Naive thymus-derived CD4-positive, alpha-beta T cell (primary cell): ENCODE measurements around the gene SPAG9. TPM values are rescaled to one million over a fixed set of nuclear protein-coding genes. Genes with fewer than 3 reads are reported as not detected.

Experiments used
- ATAC-seq: fragments of 150-1000 bp; cut with Tn5 transposase; 2 replicates; pipeline ENCODE4 v1.10.0; 2021; ENCODE audit warnings: mild to moderate bottlenecking, moderate library complexity
- CTCF ChIA-PET: fragments of 350-600 bp; sonication (Branson Sonifier 250); formaldehyde crosslinking; loops from one replicate; lab custom pipeline; 2021; ENCODE audit warnings: antibody characterized with exemption; lab: Charles Lee
- POLR2A ChIA-PET: fragments of 350-600 bp; sonication (Branson Sonifier 250); formaldehyde crosslinking; loops from one replicate; lab custom pipeline; 2021; ENCODE audit warnings: antibody characterized with exemption, inconsistent platforms; lab: Charles Lee
- DNase-seq, 9 donors: peaks; one replicate each; pipeline versions ENCODE4 v3.0.0 to v3.0.0-alpha.2; 2020 to 2022; ENCODE audit warnings: mixed read lengths in 1 of 9
- H3K27ac ChIP-seq: one replicate; pipeline ENCODE4 v1.7.0; 2013; ENCODE audit warnings: mild to moderate bottlenecking, low read depth, low read length, moderate library complexity
- H3K27me3 ChIP-seq, 2 donors: one replicate each; pipeline ENCODE4 v1.7.0; 2013; ENCODE audit warnings: low read length in 2 of 2, mild to moderate bottlenecking in 2 of 2, moderate library complexity in 2 of 2; ENCODE audit not compliant: control insufficient read depth in 2 of 2, insufficient read depth in 2 of 2
- H3K36me3 ChIP-seq, 3 experiments: 1 replicate in 2 of 3; 2 replicates in 1 of 3; pipeline ENCODE4 v1.7.0; 2013; ENCODE audit warnings: low read length in 3 of 3, mild to moderate bottlenecking in 3 of 3, moderate library complexity in 1 of 3; ENCODE audit not compliant: insufficient read depth in 3 of 3, control insufficient read depth in 2 of 3
- H3K4me1 ChIP-seq, 2 donors: one replicate each; pipeline ENCODE4 v1.7.0; 2013; ENCODE audit warnings: low read length in 2 of 2, mild to moderate bottlenecking in 2 of 2, moderate library complexity in 1 of 2; ENCODE audit not compliant: control insufficient read depth in 2 of 2, insufficient read depth in 2 of 2
- H3K4me3 ChIP-seq: 2 replicates; pipeline ENCODE4 v1.7.0; 2013; ENCODE audit warnings: mild to moderate bottlenecking, low read length
- H3K9me3 ChIP-seq, 3 experiments: 1 replicate in 2 of 3; 2 replicates in 1 of 3; pipeline ENCODE4 v1.7.0; 2013; ENCODE audit warnings: low read length in 3 of 3; ENCODE audit not compliant: control insufficient read depth in 2 of 3
- H3K27ac Mint-ChIP-seq, 9 donors: one replicate each; pipeline ENCODE4 v1.8.0; 2020 to 2022; ENCODE audit warnings: mixed read lengths in 9 of 9, mild to moderate bottlenecking in 8 of 9, moderate library complexity in 5 of 9, inconsistent platforms in 2 of 9
- H3K27me3 Mint-ChIP-seq, 5 donors: one replicate each; pipeline ENCODE4 v1.8.0; 2021 to 2022; ENCODE audit warnings: mixed read lengths in 5 of 5, mild to moderate bottlenecking in 1 of 5
- H3K36me3 Mint-ChIP-seq, 5 donors: one replicate each; pipeline ENCODE4 v1.8.0; 2020 to 2022; ENCODE audit warnings: mixed read lengths in 5 of 5, mild to moderate bottlenecking in 3 of 5, inconsistent platforms in 1 of 5
- H3K4me1 Mint-ChIP-seq, 7 donors: one replicate each; pipeline ENCODE4 v1.8.0; 2020 to 2022; ENCODE audit warnings: mixed read lengths in 7 of 7, mild to moderate bottlenecking in 3 of 7, inconsistent platforms in 1 of 7
- H3K4me3 Mint-ChIP-seq, 10 donors: one replicate each; pipeline ENCODE4 v1.8.0; 2020 to 2022; ENCODE audit warnings: mild to moderate bottlenecking in 10 of 10, mixed read lengths in 10 of 10, moderate library complexity in 6 of 10, inconsistent platforms in 2 of 10
- H3K9me3 Mint-ChIP-seq, 11 donors: one replicate each; pipeline ENCODE4 v1.8.0; 2020 to 2022; ENCODE audit warnings: mixed read lengths in 11 of 11, mild to moderate bottlenecking in 4 of 11, inconsistent platforms in 1 of 11, moderate library complexity in 1 of 11
- intact Hi-C, 2 donors: fragments of 100-400 bp; cut with micrococcal nuclease; formaldehyde crosslinking; loops; one replicate each; pipeline ENCODE4 v1.15.1; 2023
- polyA plus RNA-seq, 2 donors: library from polyadenylated mRNA; unstranded; fragments of 300-500 nt; fragmentation: Illumina TruSeq; gene quantifications; one replicate each; pipeline ENCODE4 v1.2.3, GENCODE V29; 2021
- total RNA-seq, 6 experiments: library from RNA in 5 of 6; stranded (reverse) in 5 of 6; gene quantifications; 1 replicate in 5 of 6; 2 replicates in 1 of 6; pipeline ENCODE4 v1.2.3 and lab custom pipeline; 2021 to 2026

The SPAG9 gene
- total and polyA plus RNA-seq, 7 experiments from 2014 or later = 3.3 to 73.4 (median 52.9) TPM

- ATAC-seq (no peak), DNase-seq (no peak)
- Histone ChIP-seq H3K9me3 (no peaks in the 10 kb centered on the region), H3K4me1 (no peaks in the 10 kb centered on the region), H3K27me3 (no peaks in the 10 kb centered on the region), H3K36me3 (peaks cover 0 to 28% (median 0%) of the 10 kb centered on the region in 3 experiments), H3K4me3 (no peak overlapping the region), H3K27ac (no peak overlapping the region)
- Mint-ChIP-seq H3K27ac (no peak overlapping the region), H3K4me3 (no peak overlapping the region), H3K36me3 (peaks cover 7 to 37% (median 15%) of the 10 kb centered on the region in 5 donors), H3K9me3 (no peaks in the 10 kb centered on the region), H3K27me3 (no peaks in the 10 kb centered on the region), H3K4me1 (peaks cover 0 to 2% (median 0%) of the 10 kb centered on the region in 7 donors)
- intact Hi-C loops = no loop called here
- POLR2A ChIA-PET = no interaction called here
- CTCF ChIA-PET = interaction anchor here (0.9 to 1.7 kb wide), 3 partner anchors 9 to 14 kb away, joined by 4 to 7 read pairs (median 5); no protein-coding TSS in a partner anchor
These were observed 106.5 kb downstream of the SPAG9 start for GRCh38 chr17:51014129-51014528.

DNA sequence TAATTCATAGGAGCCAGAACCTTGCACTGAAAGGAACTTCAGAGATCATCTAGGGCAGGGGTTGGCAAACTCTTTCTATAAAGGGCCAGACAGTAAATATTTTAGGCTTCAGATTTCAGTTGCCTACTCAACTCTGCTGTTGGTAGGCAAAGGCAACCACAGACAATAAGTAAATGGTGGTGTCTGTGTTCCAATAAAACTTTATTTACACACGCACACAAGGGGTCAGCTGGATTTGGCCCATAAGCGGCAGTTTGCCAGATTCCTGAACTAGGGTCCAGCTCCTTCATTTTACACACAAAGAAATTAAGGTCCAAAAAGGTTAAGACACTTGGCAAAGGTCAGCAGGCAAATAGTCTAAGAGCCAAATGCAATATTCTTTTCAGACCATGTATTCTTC is 107.3 kb downstream of the SPAG9 start:
- DNase-seq (no peak), ATAC-seq (no peak)
- H3K9me3 ChIP-seq = no peaks in the 10 kb centered on the region
- CTCF ChIA-PET = no interaction called here
- H3K36me3 Mint-ChIP-seq = peaks cover 9 to 31% (median 15%) of the 10 kb centered on the region in 5 donors
- peaks cover 0 to 20% (median 0%) of the 10 kb centered on the region in 3 experiments for H3K36me3 ChIP-seq
- no peak overlapping the region for H3K4me3 Mint-ChIP-seq
- intact Hi-C loops = no loop called here
- H3K27ac Mint-ChIP-seq = no peak overlapping the region
- H3K27me3 ChIP-seq = no peaks in the 10 kb centered on the region
- no peak overlapping the region for H3K4me3 ChIP-seq
- POLR2A ChIA-PET = no interaction called here
- H3K27me3 Mint-ChIP-seq = no peaks in the 10 kb centered on the region
- H3K4me1 Mint-ChIP-seq = peaks cover 0 to 2% (median 0%) of the 10 kb centered on the region in 7 donors
- no peak overlapping the region for H3K27ac ChIP-seq
- no peaks in the 10 kb centered on the region for H3K4me1 ChIP-seq
- H3K9me3 Mint-ChIP-seq = no peaks in the 10 kb centered on the region

- H3K36me3 Mint-ChIP-seq = peaks cover 9 to 30% (median 15%) of the 10 kb centered on the region in 5 donors
- no peaks in the 10 kb centered on the region for H3K27me3 Mint-ChIP-seq
- Histone ChIP-seq H3K27me3 (no peaks in the 10 kb centered on the region), H3K4me3 (no peak overlapping the region), H3K36me3 (peaks cover 0 to 18% (median 0%) of the 10 kb centered on the region in 3 experiments), H3K27ac (no peak overlapping the region), H3K9me3 (no peaks in the 10 kb centered on the region), H3K4me1 (no peaks in the 10 kb centered on the region)
- ATAC-seq (no peak), DNase-seq (no peak)
- no peaks in the 10 kb centered on the region for H3K9me3 Mint-ChIP-seq
- no peak overlapping the region for H3K27ac Mint-ChIP-seq
- POLR2A ChIA-PET = no interaction called here
- CTCF ChIA-PET = no interaction called here
- peaks cover 0 to 2% (median 0%) of the 10 kb centered on the region in 7 donors for H3K4me1 Mint-ChIP-seq
- no peak overlapping the region for H3K4me3 Mint-ChIP-seq
- intact Hi-C loops = no loop called here
These were observed 108.1 kb downstream of the SPAG9 start for GRCh38 chr17:51012538-51012937.

DNA sequence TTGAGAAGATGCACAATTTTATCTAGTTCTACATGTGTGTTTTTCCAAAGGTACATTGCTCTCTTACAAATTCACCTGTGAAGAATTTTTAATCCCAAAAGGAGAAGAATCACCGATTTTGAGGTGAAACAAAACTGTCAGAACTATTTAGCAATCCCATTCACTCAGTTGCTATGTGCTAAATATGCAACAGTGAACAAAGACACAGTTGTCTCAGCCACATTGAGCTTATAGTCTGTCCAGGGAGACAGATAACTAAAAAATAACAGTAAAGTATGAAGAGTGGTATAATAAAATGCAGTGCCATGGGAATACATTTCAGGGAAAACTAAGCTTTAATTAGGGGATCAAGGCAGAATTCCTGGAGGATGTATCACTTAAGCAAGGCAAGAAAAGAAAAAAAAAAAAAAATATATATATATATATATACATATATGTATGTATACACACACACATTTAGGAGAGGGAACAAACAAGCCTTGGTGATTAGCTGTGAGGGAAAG is 110.4 kb downstream of the SPAG9 start:
- no peak overlapping the region for H3K27ac ChIP-seq
- H3K4me1 ChIP-seq = no peaks in the 10 kb centered on the region
- no peaks in the 10 kb centered on the region for H3K27me3 Mint-ChIP-seq
- no peak for DNase-seq
- no peaks in the 10 kb centered on the region for H3K27me3 ChIP-seq
- no peak overlapping the region for H3K4me3 Mint-ChIP-seq
- H3K4me1 Mint-ChIP-seq = no peaks in the 10 kb centered on the region
- H3K36me3 ChIP-seq = peaks cover 6 to 31% (median 7%) of the 10 kb centered on the region in 3 experiments
- H3K9me3 ChIP-seq = no peaks in the 10 kb centered on the region
- intact Hi-C loops = no loop called here
- no peak overlapping the region for H3K27ac Mint-ChIP-seq
- no peak overlapping the region for H3K4me3 ChIP-seq
- CTCF ChIA-PET = interaction anchor here (0.7 to 1.3 kb wide), 2 partner anchors 12 to 143 kb away, joined by 3 read pairs; partner anchors contain the start of gene NME1
- H3K36me3 Mint-ChIP-seq = peaks cover 9 to 22% (median 13%) of the 10 kb centered on the region in 5 donors
- no peaks in the 10 kb centered on the region for H3K9me3 Mint-ChIP-seq
- ATAC-seq = no peak
- POLR2A ChIA-PET = interaction anchor here (0.8 kb wide), 1 partner anchor 22 kb away, joined by 3 read pairs; no protein-coding TSS in a partner anchor

DNA sequence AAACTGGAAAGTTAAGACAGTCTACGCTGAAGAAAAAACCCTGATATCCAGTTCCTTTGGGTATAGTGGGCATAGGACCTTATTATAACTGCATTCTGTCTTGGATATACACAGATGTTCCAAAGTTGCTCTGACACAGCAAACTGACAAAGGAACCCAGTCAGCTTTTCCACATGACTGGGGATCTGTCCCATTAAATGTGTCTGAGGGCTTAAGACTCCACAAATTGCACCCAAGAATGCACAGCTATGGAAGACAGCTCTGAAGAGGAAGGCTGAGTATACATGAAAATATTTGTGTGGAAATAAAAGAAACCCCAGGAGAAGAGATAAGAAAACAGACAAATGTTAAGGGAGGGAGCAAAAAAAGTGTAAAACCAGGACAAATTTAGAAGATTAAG is 114.1 kb downstream of the SPAG9 start:
- Histone ChIP-seq H3K4me1 (no peaks in the 10 kb centered on the region), H3K27me3 (no peaks in the 10 kb centered on the region), H3K9me3 (no peaks in the 10 kb centered on the region), H3K36me3 (peaks cover 6 to 23% (median 7%) of the 10 kb centered on the region in 3 experiments), H3K4me3 (no peak overlapping the region), H3K27ac (no peak overlapping the region)
- H3K27me3 Mint-ChIP-seq = no peaks in the 10 kb centered on the region
- H3K4me1 Mint-ChIP-seq = no peaks in the 10 kb centered on the region
- H3K36me3 Mint-ChIP-seq = peaks cover 9 to 13% (median 13%) of the 10 kb centered on the region in 5 donors
- no peak overlapping the region for H3K4me3 Mint-ChIP-seq
- intact Hi-C loops = loop anchor here in 1 of 2 donors (10.0 kb wide), 1 partner anchor 258 kb away; the partner anchor contains the start of genes MBTD1 and UTP18
- DNase-seq (no peak), ATAC-seq (no peak)
- no peaks in the 10 kb centered on the region for H3K9me3 Mint-ChIP-seq
- ChIA-PET POLR2A (no interaction called here), CTCF (no interaction called here)
- H3K27ac Mint-ChIP-seq = peak overlapping the region in 1 of 9 donors; percentile 67

DNA sequence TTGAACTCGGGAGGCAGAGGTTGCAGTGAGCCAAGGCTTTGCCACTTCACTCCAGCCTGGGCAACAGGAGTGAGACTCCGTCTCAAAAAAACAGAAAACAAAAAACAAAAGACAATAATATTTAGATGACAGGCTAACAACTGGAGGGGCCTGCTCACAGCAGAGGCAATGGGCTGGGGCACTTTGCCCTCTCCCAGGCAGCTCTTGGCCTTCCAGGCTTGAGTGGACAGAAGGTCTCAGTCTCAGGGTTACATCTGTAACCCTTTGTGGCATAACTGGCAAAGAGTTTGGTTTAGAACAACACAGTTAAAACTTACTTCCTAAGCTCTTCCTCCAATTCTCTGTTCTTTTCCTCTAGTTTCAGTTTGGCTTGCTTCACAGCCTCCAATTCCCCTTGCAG is 114.9 kb downstream of the SPAG9 start:
- H3K36me3 ChIP-seq = peaks cover 6 to 23% (median 11%) of the 10 kb centered on the region in 3 experiments
- no peaks in the 10 kb centered on the region for H3K27me3 ChIP-seq
- no peak overlapping the region for H3K4me3 ChIP-seq
- ChIA-PET CTCF (interaction anchor here (3.0 kb wide), 1 partner anchor 147 kb away, joined by 15 read pairs; the partner anchor contains the start of gene NME1), POLR2A (no interaction called here)
- no peaks in the 10 kb centered on the region for H3K4me1 ChIP-seq
- Mint-ChIP-seq H3K9me3 (no peaks in the 10 kb centered on the region), H3K4me3 (no peak overlapping the region), H3K27ac (peak overlapping the region in 4 of 9 donors; percentile 14 to 80 (median 40)), H3K27me3 (no peaks in the 10 kb centered on the region), H3K4me1 (peaks cover 0 to 6% (median 5%) of the 10 kb centered on the region in 7 donors), H3K36me3 (peaks cover 11 to 20% (median 12%) of the 10 kb centered on the region in 5 donors)
- DNase-seq (no peak), ATAC-seq (no peak)
- intact Hi-C loops = loop anchor here in 1 of 2 donors (10.0 kb wide), 1 partner anchor 259 kb away; the partner anchor contains the start of genes MBTD1 and UTP18
- no peak overlapping the region for H3K27ac ChIP-seq
- H3K9me3 ChIP-seq = no peaks in the 10 kb centered on the region
